ENCODE results near the gene GADD45B. TPM values are rescaled to one million over a fixed set of nuclear protein-coding genes. Genes with fewer than 3 reads are reported as not detected.
A peak's percentile ranks its signal among the peaks of the same experiment; 100 is the strongest.

GADD45B gene
- total and polyA plus RNA-seq, 10 of the 15 experiments (the other 5 are each of a cell fraction or from before 2014, with no cell fraction given) = 2.4 to 180 (median 91.1) TPM

- TF ChIP-seq MLLT1 (IDR thresholded peaks at IDR 0.05) = no peak
- TF ChIP-seq SPI1 (IDR thresholded peaks at IDR 0.05; ENCODE audit: borderline replicate concordance, insufficient read depth, low read depth, low read length) = no peak
- peak; percentile 32; the same call in 1 of the 2 replicates for TF ChIP-seq SIN3A (IDR thresholded peaks at IDR 0.05; ENCODE audit: low read depth, low read length)
- no peak for TF ChIP-seq SUZ12 (IDR thresholded peaks at IDR 0.05; ENCODE audit: unreplicated experiment)
- TF ChIP-seq NKRF (conservative IDR thresholded peaks at IDR 0.05) = peak; percentile 91
- no peak for TF ChIP-seq SKIL (IDR thresholded peaks at IDR 0.05; ENCODE audit: low read depth, poor library complexity, severe bottlenecking)
- no peak for TF ChIP-seq SREBF2 (IDR thresholded peaks at IDR 0.05; ENCODE audit: low read length)
Observed at GRCh38 chr19:2475018-2475701, 767 bp upstream of the GADD45B start (continued).
